ENCODE data around the gene KCNG2. TPM values are rescaled to one million over a fixed set of nuclear protein-coding genes. Genes with fewer than 3 reads are reported as not detected.
"Not testable (repeated sequence)": the region's sequence is repeated elsewhere in the genome, so short reads cannot be mapped to it uniquely, and the experiment has no call there.

The KCNG2 gene
- total RNA-seq, 4 donors from 2014 or later, result 0.41 to 6.7 TPM; not detected in 2

DNA sequence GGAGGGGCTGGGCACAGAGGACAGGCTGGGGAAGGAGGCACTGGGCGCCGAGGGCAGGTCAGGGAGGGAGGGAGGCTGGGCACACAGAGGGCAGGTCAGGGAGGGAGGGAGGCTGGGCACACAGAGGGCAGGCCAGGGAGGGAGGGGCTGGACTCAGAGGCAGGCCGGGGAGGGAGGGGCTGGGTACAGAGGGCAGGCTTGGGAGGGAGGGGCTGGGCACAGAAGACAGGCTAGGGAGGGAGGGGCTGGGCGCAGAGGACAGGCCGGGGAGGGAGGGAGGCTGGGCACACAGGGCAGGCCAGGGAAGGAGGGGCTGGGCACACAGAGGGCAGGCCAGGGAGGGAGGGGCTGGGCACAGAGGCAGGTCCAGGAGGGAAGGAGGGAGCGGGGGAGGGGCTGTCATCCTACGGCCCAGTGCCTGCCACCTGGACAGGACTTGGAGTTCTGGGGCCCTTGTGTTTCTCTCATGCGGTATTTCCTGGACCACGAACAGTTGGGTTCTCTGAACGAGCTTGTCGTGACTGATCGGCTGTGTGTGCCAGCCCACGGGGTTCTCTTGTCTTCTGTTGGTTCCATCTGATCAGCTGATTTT, 46.7 kb upstream of the KCNG2 start:
- Histone ChIP-seq H3K27ac (peak overlapping the region; percentile 27 to 71 (median 68)), H3K27me3 (no peaks in the 10 kb centered on the region), H3K36me3 (peaks cover 0 to 24% (median 10%) of the 10 kb centered on the region in 4 donors), H3K4me1 (peaks cover 0 to 8% (median 5%) of the 10 kb centered on the region in 4 donors), H3K9me3 (no peaks in the 10 kb centered on the region), H3K4me3 (no peak overlapping the region)
- in situ Hi-C loops (cut with MboI; ENCODE audit: low pct_ligation_motif_present in 1 of 4, low pct_unique_long_range_greater_than_20kb in 1 of 4, low sequenced_read_pairs in 3 of 4) (no loop called here), intact Hi-C loops (cut with DNase I; ENCODE audit: low total_unique reads) (no loop called here)
- 59 to 69% methylated on average over 6 to 12 of the region's 13 CpGs for WGBS, 2 donors (ENCODE audit: low coverage in 1 of 2)
- DNase-seq, result peak; percentile 91
- no peak for TF ChIP-seq EP300 (IDR thresholded peaks at IDR 0.05; ENCODE audit: low read depth)
- TF ChIP-seq POLR2AphosphoS5 (IDR thresholded peaks at IDR 0.05), result no peak
- TF ChIP-seq POLR2A (IDR thresholded peaks at IDR 0.05), result no peak
- TF ChIP-seq, protein P1, sequence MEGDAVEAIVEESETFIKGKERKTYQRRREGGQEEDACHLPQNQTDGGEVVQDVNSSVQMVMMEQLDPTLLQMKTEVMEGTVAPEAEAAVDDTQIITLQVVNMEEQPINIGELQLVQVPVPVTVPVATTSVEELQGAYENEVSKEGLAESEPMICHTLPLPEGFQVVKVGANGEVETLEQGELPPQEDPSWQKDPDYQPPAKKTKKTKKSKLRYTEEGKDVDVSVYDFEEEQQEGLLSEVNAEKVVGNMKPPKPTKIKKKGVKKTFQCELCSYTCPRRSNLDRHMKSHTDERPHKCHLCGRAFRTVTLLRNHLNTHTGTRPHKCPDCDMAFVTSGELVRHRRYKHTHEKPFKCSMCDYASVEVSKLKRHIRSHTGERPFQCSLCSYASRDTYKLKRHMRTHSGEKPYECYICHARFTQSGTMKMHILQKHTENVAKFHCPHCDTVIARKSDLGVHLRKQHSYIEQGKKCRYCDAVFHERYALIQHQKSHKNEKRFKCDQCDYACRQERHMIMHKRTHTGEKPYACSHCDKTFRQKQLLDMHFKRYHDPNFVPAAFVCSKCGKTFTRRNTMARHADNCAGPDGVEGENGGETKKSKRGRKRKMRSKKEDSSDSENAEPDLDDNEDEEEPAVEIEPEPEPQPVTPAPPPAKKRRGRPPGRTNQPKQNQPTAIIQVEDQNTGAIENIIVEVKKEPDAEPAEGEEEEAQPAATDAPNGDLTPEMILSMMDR (IDR thresholded peaks at IDR 0.05), result no peak

DNA sequence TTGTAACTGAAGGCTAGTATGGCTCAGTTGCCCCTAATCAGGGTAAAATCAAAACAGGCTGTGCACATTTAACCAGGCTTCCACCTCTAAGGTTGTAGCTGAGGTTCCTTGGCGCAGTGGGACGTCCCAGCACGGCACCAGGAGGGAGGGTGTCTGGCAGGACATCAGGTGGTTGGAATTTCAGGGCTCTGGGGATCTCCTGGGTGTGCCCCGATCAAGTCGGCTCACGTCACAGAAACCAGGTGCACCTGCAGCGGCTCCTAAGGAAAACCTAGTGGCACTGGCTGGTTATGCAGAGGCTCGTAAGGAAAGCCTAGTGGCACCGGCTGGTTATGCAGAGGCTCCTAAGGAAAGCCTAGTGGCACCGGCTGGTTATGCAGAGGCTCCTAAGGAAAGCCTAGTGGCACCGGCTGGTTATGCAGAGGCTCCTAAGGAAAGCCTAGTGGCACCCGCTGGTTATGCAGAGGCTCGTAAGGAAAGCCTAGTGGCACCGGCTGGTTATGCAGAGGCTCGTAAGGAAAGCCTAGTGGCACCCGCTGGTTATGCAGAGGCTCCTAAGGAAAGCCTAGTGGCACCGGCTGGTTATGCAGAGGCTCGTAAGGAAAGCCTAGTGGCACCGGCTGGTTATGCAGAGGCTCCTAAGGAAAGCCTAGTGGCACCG, 45.7 kb upstream of the KCNG2 start:
- H3K36me3 ChIP-seq, result peaks cover 0 to 20% (median 10%) of the 10 kb centered on the region in 4 donors
- 81% methylated on average over 14 of the region's 20 CpGs; no CpG with 5 or more reads in 1 of the 2 donors for WGBS, 2 donors (ENCODE audit: low coverage in 1 of 2)
- H3K4me3 ChIP-seq; H3K27me3 ChIP-seq; in situ Hi-C loops (cut with MboI; ENCODE audit: low pct_ligation_motif_present in 1 of 4, low pct_unique_long_range_greater_than_20kb in 1 of 4, low sequenced_read_pairs in 3 of 4); intact Hi-C loops (cut with DNase I; ENCODE audit: low total_unique reads); H3K4me1 ChIP-seq; H3K9me3 ChIP-seq: not testable (repeated sequence)
- DNase-seq, result peak; percentile 60
- H3K27ac ChIP-seq, result peak overlapping the region; percentile 27 to 71 (median 68)
- TF ChIP-seq, protein P1 (IDR thresholded peaks at IDR 0.05), result peak in 3 of 5 experiments; percentile 32 to 35 (median 33)

DNA sequence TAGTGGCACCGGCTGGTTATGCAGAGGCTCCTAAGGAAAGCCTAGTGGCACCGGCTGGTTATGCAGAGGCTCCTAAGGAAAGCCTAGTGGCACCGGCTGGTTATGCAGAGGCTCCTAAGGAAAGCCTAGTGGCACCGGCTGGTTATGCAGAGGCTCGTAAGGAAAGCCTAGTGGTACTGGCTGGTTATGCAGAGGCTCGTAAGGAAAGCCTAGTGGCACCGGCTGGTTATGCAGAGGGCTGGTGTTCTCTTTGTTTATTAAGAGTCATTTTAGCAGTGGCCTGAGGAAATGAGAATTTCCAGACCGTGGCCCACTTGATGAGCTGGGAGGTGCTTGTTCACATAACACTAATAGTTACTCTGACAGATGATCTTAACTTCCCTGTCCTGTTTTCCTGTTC, 44.8 kb upstream of the KCNG2 start:
- 69% methylated on average over 8 of the region's 8 CpGs; no CpG with 5 or more reads in 1 of the 2 donors for WGBS, 2 donors (ENCODE audit: low coverage in 1 of 2)
- H3K27ac ChIP-seq; H3K27me3 ChIP-seq; DNase-seq; H3K4me1 ChIP-seq; intact Hi-C loops (cut with DNase I; ENCODE audit: low total_unique reads); H3K9me3 ChIP-seq; H3K4me3 ChIP-seq; in situ Hi-C loops (cut with MboI; ENCODE audit: low pct_ligation_motif_present in 1 of 4, low pct_unique_long_range_greater_than_20kb in 1 of 4, low sequenced_read_pairs in 3 of 4): not testable (repeated sequence)
- peaks cover 0 to 19% (median 9%) of the 10 kb centered on the region in 4 donors for H3K36me3 ChIP-seq

DNA sequence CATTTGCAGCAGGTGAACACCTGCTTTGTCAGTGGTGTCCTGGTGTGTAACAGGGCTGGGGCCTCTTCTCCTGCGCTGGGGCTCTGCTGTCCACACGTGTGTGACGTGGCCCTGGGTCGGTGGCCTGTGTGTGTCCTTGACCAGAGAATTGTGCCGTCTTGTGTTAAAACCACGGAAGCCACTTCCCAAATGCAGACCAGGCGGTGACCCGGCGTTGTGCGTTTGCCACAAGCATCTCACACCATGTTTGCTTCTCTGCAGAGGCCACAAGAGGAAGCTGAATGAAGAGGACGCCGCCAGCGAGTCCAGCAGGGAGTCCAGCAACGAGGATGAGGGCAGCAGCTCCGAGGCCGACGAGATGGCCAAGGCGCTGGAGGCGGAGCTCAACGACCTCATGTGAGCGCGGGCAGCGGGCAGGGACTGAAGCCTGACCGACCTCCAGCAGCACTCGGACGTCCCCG, 44.3 kb upstream of the KCNG2 start:
- 87 to 100% methylated on average over 3 to 27 of the region's 27 CpGs for WGBS, 2 donors (ENCODE audit: low coverage in 1 of 2)
- intact Hi-C loops (cut with DNase I; ENCODE audit: low total_unique reads) (no loop called here), in situ Hi-C loops (cut with MboI; ENCODE audit: low pct_ligation_motif_present in 1 of 4, low pct_unique_long_range_greater_than_20kb in 1 of 4, low sequenced_read_pairs in 3 of 4) (no loop called here)
- H3K9me3 ChIP-seq, result no peaks in the 10 kb centered on the region
- DNase-seq, result no peak
- TF ChIP-seq POLR2A (IDR thresholded peaks at IDR 0.05), result no peak
- peaks cover 0 to 8% (median 5%) of the 10 kb centered on the region in 4 donors for H3K4me1 ChIP-seq
- peaks cover 0 to 19% (median 9%) of the 10 kb centered on the region in 4 donors for H3K36me3 ChIP-seq
- no peak overlapping the region for H3K4me3 ChIP-seq
- no peak overlapping the region for H3K27ac ChIP-seq
- H3K27me3 ChIP-seq, result no peaks in the 10 kb centered on the region

DNA sequence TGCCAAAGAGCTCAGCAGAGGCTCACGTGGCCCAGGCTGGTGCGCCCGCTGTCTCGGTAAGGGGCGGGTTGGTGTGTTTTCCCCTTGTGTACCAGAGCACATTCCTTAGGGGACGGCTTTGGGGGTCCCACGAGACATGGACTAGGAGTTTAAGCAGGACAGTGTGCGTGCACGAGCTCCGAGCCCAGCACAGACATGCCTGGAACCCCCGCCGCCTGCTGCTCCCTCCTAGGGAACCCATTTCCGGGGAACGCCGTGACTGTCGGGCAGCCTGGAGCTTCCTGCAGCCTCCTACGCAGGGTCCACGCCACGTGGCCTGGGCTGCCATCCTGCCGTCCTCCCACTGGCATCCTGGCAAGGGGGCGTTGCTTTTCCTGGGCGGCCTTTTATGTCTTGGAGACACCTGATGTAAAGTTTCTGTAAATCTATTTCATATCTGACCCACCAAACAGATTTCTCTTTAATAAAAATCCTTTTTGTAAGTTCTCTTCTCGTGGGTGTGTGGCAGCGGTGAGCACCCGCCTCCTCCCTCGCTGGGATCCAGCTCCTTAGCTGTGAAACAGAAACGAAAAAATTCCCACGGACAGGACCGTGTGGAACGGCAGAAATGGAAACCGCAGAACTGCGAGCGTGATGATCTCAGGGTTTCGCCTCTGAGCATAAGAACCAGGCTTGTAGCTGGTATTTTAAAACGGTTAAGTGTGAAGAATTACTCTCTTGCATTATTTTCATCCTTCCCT, 43.5 kb upstream of the KCNG2 start:
- TF ChIP-seq POLR2A (IDR thresholded peaks at IDR 0.05) (no peak), POLR2AphosphoS5 (IDR thresholded peaks at IDR 0.05) (no peak), EP300 (IDR thresholded peaks at IDR 0.05; ENCODE audit: low read depth) (no peak)
- TF ChIP-seq, protein P1 (IDR thresholded peaks at IDR 0.05), result no peak
- H3K27ac ChIP-seq, result no peak overlapping the region
- H3K36me3 ChIP-seq, result peaks cover 0 to 19% (median 9%) of the 10 kb centered on the region in 4 donors
- peaks cover 0 to 8% (median 5%) of the 10 kb centered on the region in 4 donors for H3K4me1 ChIP-seq
- intact Hi-C loops (cut with DNase I; ENCODE audit: low total_unique reads) (no loop called here), in situ Hi-C loops (cut with MboI; ENCODE audit: low pct_ligation_motif_present in 1 of 4, low pct_unique_long_range_greater_than_20kb in 1 of 4, low sequenced_read_pairs in 3 of 4) (no loop called here)
- 94 to 98% methylated on average over 13 to 35 of the region's 35 CpGs for WGBS, 2 donors (ENCODE audit: low coverage in 1 of 2)
- no peaks in the 10 kb centered on the region for H3K27me3 ChIP-seq
- H3K9me3 ChIP-seq, result no peaks in the 10 kb centered on the region
- DNase-seq, result no peak
- H3K4me3 ChIP-seq, result no peak overlapping the region

Measured in transverse colon (tissue), 4 donors.